HUES64 (cell line): Measurements from ENCODE around the gene FDX1.

Experiments used
- H3K27ac ChIP-seq: 2 replicates; pipeline ENCODE4 v1.7.0; 2013; ENCODE audit warnings: low read depth, low read length, inconsistent platforms
- H3K27me3 ChIP-seq: 2 replicates; pipeline ENCODE4 v1.6.1; 2013; ENCODE audit warnings: mild to moderate bottlenecking, low read length; ENCODE audit not compliant: insufficient read depth
- H3K36me3 ChIP-seq: 2 replicates; pipeline ENCODE4 v1.6.1; 2013; ENCODE audit warnings: mild to moderate bottlenecking, low read length; ENCODE audit not compliant: insufficient read depth
- H3K4me1 ChIP-seq: 2 replicates; pipeline ENCODE4 v1.6.1; 2013; ENCODE audit warnings: mild to moderate bottlenecking, low read length, moderate library complexity; ENCODE audit not compliant: insufficient read depth
- H3K4me3 ChIP-seq: 2 replicates; pipeline ENCODE4 v1.5.1; 2013; ENCODE audit warnings: mild to moderate bottlenecking, low read length, moderate library complexity
- H3K9ac ChIP-seq: 2 replicates; pipeline ENCODE4 v1.6.1; 2013; ENCODE audit warnings: mild to moderate bottlenecking, low read depth, low read length
- H3K9me3 ChIP-seq: 2 replicates; pipeline ENCODE4 v1.6.1; 2013; ENCODE audit warnings: low read depth, low read length; ENCODE audit not compliant: insufficient read depth
- WGBS: fragments of 150-250, 120-280 bp; methylation state at CpG from one replicate; pipeline ENCODE4 v1.1.7; 2013; ENCODE audit warnings: missing lambda C conversion rate; 5-methylcytosine and 5-hydroxymethylcytosine counted together

The FDX1 gene

DNA sequence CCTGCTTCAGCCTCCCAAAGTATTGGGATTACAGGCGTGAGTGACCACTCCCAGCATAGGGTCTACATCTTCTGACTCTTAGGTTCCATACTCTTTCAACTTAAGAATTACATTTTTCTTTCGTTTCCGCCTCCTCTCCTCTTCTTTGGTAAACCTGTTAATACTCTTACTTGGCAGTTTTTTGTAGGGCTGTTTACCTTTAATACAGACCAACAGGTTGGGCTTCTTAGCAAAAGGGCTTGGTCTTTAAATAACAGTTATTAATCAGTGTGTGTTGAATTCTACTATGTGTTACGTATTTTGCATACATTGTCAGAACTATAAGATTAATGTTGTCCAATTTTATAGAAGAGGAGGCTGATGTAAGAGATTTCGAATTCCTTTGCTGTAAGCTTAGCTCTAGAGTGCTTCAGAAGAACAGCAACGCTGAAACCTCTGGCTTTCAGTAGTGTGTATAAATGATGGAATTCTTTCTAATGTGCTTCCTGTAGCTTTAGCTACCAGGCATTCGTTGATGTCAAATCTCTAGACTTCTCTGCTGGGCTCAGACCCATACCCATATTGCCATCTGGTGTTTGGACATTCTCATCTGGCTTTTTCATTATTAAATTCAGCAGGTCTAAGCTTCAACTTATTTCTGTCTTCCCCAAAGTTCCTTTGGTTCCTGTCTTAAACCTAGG is 3.1 kb downstream of the FDX1 start:
- whole genome bisulfite sequencing = 84% methylated on average over 7 of the region's 7 CpGs
- Histone ChIP-seq H3K9ac (no peak overlapping the region), H3K27me3 (peaks cover 8% of the 10 kb centered on the region; the same call in 1 of the 2 replicates), H3K4me1 (peaks cover 16% of the 10 kb centered on the region), H3K4me3 (no peak overlapping the region), H3K27ac (no peak overlapping the region), H3K9me3 (no peaks in the 10 kb centered on the region), H3K36me3 (peaks cover 7% of the 10 kb centered on the region)

DNA sequence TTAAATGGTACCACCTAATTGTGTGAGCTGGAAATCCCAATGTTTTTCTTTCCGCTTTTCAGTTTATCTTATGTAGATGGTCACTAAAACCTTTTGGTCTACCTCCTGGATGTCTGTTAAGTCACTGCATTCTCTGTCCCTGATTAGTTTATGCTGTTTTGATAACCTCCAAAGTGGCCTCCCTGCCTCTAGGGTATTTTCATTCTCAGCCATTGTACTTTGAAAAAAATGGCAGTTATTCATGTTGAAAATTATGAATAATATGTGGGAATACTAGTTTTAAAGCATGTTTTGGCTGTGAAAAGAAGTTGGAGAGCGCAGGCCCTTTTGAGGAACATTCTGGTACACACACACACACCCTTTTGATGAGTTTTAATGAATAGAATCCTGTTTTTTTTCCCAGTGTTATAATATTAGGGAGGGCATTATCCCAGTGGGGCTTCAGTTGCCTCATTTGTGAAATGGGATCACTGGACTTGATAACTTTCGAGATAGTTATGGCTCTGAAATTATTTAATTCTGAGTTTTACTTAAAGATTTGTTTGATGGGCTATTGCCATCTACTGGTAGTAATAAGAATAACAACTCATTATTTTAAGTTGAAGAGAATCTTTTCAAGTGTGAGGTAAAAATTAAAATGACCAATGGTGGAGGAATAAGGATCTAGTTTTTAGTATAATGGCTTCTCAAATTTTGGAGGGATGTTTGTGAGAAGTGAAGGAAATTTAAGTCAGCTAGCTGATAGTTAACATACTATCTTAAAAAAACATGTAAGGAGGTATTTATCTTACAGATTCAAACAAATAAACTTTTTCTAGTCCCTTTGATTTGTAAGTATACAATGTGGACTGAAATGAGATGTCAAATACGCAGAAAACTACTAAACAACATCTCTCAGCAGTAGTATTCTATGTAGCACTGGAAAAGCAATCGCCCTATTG is 3.9 kb downstream of the FDX1 start:
- peaks cover 10% of the 10 kb centered on the region for H3K36me3 ChIP-seq
- peaks cover 16% of the 10 kb centered on the region for H3K4me1 ChIP-seq
- H3K4me3 ChIP-seq = no peak overlapping the region
- H3K9me3 ChIP-seq = no peaks in the 10 kb centered on the region
- H3K9ac ChIP-seq = no peak overlapping the region
- H3K27ac ChIP-seq = no peak overlapping the region
- peaks cover 8% of the 10 kb centered on the region; the same call in 1 of the 2 replicates for H3K27me3 ChIP-seq
- 79% methylated on average over 3 of the region's 5 CpGs for WGBS

DNA sequence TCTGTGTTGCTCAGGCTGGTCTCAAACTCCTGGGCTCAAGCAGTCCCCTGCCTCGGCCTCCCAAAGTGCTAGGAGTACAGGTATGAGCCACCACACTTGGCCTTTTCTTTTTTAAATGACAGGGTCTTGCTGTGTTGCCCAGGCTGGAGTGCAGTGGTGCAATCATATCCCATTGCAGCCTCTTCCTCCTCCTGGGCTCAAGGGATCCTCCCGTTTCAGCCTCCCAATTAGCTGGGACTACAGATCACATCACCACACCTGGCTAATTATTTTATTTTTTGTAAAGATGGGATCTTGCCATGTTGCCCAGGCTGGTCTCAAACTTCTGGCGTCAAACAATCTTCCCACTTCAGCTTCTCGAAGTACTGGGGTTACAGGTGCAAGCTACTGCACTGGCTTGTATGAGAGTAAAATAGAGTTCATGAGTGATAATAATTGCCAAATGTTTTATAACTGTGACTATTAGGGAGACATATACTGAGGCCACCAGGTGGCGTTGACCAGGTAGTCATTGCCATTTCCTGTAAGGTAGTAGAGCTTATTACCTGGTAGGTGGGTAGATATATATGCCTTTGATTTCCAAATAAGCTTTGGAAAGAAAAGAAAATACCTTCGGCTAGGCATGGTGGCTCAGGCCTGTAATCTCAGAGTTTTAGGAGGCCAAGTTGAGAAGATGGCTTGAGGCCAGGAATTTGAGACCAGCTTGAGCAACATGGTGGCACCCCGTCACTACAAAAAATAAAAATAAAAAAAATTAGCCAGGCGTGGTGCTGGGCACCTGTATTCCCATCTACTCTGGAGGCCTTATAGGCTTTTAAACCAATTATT is 5.4 kb downstream of the FDX1 start:
- 92% methylated on average over 8 of the region's 8 CpGs for WGBS
- no peak overlapping the region for H3K9ac ChIP-seq

DNA sequence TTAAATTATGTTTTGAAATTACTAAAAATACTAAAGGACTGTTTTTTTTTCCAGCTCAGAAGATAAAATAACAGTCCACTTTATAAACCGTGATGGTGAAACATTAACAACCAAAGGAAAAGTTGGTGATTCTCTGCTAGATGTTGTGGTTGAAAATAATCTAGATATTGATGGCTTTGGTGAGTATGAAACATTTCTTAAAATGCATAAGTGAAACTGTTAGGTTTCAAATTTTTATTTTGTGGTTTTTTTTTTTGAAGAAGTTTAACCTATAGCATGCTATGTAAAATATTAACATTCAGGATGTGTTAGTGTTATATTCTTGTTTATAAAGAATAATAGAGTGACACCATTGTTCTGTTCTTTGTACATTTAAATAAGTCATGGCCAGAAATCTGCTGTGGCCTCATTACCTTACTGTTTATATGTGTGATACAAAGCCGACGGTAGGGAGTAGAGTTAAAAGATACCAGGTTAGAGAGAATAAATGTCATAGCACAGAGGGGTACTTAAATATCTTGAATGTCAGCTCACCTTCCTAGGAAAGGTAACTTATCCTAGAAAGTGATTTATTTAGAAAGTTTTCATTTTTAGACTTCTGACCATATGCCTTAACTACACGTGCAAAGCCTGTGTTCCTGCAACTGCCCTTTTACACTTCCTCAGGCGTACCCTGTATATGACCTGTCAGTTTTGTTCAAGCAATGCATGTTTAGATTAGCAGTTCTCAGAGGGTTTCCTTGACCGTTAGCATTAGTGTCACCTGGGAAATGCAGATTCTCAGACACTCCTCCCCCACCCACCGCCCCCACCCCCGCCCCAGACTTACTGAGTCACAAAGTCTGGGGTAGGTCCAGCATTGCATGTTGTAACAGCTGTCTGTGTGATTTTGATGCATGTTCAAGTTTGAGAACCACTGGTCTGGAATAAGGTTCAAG is 6.3 kb downstream of the FDX1 start:
- H3K27me3 ChIP-seq = peaks cover 8% of the 10 kb centered on the region; the same call in 1 of the 2 replicates
- no peak overlapping the region for H3K9ac ChIP-seq
- no peak overlapping the region for H3K27ac ChIP-seq
- 79% methylated on average over 5 of the region's 8 CpGs for WGBS
- no peak overlapping the region for H3K4me3 ChIP-seq
- peaks cover 12% of the 10 kb centered on the region for H3K4me1 ChIP-seq
- peaks cover 9% of the 10 kb centered on the region; the same call in 1 of the 2 replicates for H3K9me3 ChIP-seq
- peaks cover 21% of the 10 kb centered on the region for H3K36me3 ChIP-seq

More for the DNA sequence above, 5.4 kb downstream of the FDX1 start:
- peaks cover 8% of the 10 kb centered on the region; the same call in 1 of the 2 replicates for H3K27me3 ChIP-seq
- H3K9me3 ChIP-seq = peaks cover under 1% of the 10 kb centered on the region; the same call in 1 of the 2 replicates
- H3K36me3 ChIP-seq = peaks cover 12% of the 10 kb centered on the region
- H3K4me3 ChIP-seq = no peak overlapping the region
- no peak overlapping the region for H3K27ac ChIP-seq
- peaks cover 16% of the 10 kb centered on the region for H3K4me1 ChIP-seq

DNA sequence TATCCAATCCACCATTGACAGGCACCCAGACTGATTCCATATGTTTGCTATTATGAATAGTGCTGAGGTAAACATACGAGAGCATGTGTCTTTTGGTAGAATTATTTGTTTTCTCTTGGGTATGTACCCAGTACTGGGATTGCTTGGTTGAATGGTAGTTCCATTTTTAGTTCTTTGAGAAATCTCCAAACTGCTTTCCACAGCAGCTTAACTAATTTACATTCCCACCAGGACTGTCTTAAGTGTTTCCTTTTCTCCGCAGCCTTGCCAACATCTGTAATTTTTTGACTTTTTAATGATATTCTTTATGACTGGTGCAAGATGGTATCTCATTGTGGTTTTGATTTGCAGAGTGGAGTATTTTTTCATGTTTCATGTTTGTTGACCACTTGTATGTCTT is 8.3 kb downstream of the FDX1 start:
- Histone ChIP-seq H3K27ac (no peak overlapping the region), H3K9ac (no peak overlapping the region), H3K36me3 (peaks cover 24% of the 10 kb centered on the region), H3K4me3 (no peak overlapping the region), H3K9me3 (peaks cover 9% of the 10 kb centered on the region; the same call in 1 of the 2 replicates), H3K27me3 (no peaks in the 10 kb centered on the region), H3K4me1 (peaks cover 3% of the 10 kb centered on the region)
- 93% methylated on average over 2 of the region's 2 CpGs for WGBS

DNA sequence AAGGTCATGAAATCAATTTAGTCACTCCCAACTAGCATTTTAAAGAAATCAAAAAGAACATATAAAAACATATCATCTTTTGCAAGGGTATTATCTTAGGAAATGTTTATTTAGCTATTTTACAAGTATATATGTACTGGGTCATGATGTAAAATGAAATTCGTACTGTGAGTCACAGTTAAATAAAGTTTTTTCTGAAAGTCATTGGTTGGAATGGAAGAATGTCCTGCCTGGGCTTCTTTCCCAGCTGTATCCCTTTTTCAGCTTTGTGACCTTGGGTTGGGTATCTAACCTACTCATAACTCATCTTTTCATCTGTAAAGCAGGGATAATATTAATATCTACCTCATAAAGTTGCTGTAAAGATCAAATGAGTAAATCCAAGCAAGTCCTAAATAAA is 15.7 kb downstream of the FDX1 start:
- Histone ChIP-seq H3K9me3 (peaks cover 8% of the 10 kb centered on the region; the same call in 1 of the 2 replicates), H3K9ac (no peak overlapping the region), H3K4me1 (no peaks in the 10 kb centered on the region), H3K27ac (no peak overlapping the region), H3K27me3 (no peaks in the 10 kb centered on the region), H3K4me3 (no peak overlapping the region), H3K36me3 (peaks cover 9% of the 10 kb centered on the region; the same call in 1 of the 2 replicates)
- WGBS = 92% methylated on average over 1 of the region's 1 CpG

DNA sequence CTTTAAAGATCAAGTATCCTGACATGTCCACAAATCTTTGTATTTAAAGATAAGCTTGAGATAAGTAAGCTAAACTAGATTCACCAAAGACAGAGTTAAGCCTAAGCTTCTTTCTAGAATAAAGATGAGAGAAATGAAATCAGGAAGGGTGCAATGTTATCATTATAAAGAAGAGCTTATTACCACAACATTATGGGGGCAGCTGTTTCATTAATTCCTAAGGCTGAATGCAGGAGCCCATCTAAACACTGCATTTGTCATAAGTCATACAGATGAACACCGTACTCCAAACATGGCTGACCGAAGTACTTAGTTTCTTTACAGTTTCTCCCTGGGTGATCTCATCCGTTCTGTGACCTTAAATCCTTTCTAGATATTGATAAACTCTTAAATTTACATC is 16.3 kb downstream of the FDX1 start:
- no peak overlapping the region for H3K4me3 ChIP-seq
- 0 out of 2 replicates have a peak, but pooled peaks cover 2% of the 10 kb centered on the region for H3K9me3 ChIP-seq
- H3K36me3 ChIP-seq = peaks cover 3% of the 10 kb centered on the region; the same call in 1 of the 2 replicates
- no peak overlapping the region for H3K27ac ChIP-seq
- WGBS = 95% methylated on average over 3 of the region's 3 CpGs
- H3K4me1 ChIP-seq = no peaks in the 10 kb centered on the region
- H3K9ac ChIP-seq = no peak overlapping the region
- H3K27me3 ChIP-seq = no peaks in the 10 kb centered on the region

DNA sequence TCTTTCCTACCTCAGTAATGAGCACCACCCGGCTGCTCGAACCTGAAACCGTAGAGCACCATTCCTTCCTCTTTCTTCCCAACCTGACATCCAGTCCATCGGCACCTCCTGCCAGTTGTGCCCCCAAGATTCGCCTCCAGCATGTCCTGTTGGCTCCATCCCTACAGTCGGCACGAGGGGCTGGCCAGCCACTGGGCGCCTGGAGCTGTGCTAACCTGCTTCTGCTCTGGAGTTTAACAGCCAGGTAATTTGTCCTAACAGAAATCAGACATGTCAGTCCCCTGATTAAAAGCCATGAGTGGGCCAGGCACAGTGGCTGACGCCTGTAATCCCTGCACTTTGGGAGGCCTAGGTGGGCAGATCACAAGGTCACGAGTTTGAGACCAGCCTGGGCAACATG is 16.8 kb downstream of the FDX1 start:
- H3K9ac ChIP-seq = no peak overlapping the region
- 94% methylated on average over 10 of the region's 10 CpGs for WGBS
- H3K4me1 ChIP-seq = no peaks in the 10 kb centered on the region
- no peaks in the 10 kb centered on the region for H3K27me3 ChIP-seq
- H3K9me3 ChIP-seq = 0 out of 2 replicates have a peak, but pooled peaks cover 2% of the 10 kb centered on the region
- H3K36me3 ChIP-seq = no peaks in the 10 kb centered on the region
- no peak overlapping the region for H3K4me3 ChIP-seq
- H3K27ac ChIP-seq = no peak overlapping the region

DNA sequence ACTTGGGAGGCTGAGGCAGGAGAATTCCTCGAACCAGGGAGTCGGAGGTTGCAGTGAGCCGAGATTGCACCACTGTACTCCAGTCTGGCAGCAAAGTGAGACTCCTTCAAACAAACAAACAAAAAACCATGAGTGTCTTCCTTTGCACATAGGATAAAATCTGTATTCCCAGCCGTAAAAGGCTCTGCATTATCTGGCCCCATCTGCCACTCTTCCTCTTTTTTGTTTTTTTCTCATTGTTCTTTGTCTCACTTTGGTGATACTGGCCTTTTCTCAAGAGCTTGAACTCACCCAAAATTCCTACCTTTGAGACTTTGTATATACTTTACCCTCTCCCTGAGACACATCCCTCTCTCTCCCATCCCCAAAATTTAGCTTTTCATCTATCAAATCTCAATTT is 17.6 kb downstream of the FDX1 start:
- H3K27me3 ChIP-seq = no peaks in the 10 kb centered on the region
- no peak overlapping the region for H3K27ac ChIP-seq
- no peak overlapping the region for H3K9ac ChIP-seq
- no peaks in the 10 kb centered on the region for H3K4me1 ChIP-seq
- no peak overlapping the region for H3K4me3 ChIP-seq
- H3K9me3 ChIP-seq = 0 out of 2 replicates have a peak, but pooled peaks cover 2% of the 10 kb centered on the region
- H3K36me3 ChIP-seq = no peaks in the 10 kb centered on the region
- 94% methylated on average over 4 of the region's 4 CpGs for WGBS
